ENCODE measurements around the gene SPAG16.

- TF ChIP-seq, protein P1, sequence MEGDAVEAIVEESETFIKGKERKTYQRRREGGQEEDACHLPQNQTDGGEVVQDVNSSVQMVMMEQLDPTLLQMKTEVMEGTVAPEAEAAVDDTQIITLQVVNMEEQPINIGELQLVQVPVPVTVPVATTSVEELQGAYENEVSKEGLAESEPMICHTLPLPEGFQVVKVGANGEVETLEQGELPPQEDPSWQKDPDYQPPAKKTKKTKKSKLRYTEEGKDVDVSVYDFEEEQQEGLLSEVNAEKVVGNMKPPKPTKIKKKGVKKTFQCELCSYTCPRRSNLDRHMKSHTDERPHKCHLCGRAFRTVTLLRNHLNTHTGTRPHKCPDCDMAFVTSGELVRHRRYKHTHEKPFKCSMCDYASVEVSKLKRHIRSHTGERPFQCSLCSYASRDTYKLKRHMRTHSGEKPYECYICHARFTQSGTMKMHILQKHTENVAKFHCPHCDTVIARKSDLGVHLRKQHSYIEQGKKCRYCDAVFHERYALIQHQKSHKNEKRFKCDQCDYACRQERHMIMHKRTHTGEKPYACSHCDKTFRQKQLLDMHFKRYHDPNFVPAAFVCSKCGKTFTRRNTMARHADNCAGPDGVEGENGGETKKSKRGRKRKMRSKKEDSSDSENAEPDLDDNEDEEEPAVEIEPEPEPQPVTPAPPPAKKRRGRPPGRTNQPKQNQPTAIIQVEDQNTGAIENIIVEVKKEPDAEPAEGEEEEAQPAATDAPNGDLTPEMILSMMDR (IDR thresholded peaks at IDR 0.05): no peak
- no peak for TF ChIP-seq POLR2A (IDR thresholded peaks at IDR 0.05)
These were observed 675.3 kb downstream of the SPAG16 start for GRCh38 chr2:213959589-213959988.

Measured in heart left ventricle (tissue), 13 donors.